Neuron (in vitro differentiated cells): Measurements from ENCODE around the gene STXBP5L.
"Not testable (repeated sequence)": the region's sequence is repeated elsewhere in the genome, so short reads cannot be mapped to it uniquely, and the experiment has no call there.

Experiments
- H2AFZ ChIP-seq: one replicate; pipeline ENCODE4 v1.6.1; 2013; ENCODE audit warnings: low read depth, mild to moderate bottlenecking, inconsistent platforms, low read length, moderate library complexity
- H3K27me3 ChIP-seq: one replicate; pipeline ENCODE4 v1.6.1; 2013; ENCODE audit warnings: low read length; ENCODE audit not compliant: insufficient read depth
- H3K36me3 ChIP-seq: one replicate; pipeline ENCODE4 v1.6.1; 2013; ENCODE audit warnings: low read length; ENCODE audit not compliant: insufficient read depth
- H3K4me1 ChIP-seq: one replicate; pipeline ENCODE4 v1.6.1; 2013; ENCODE audit warnings: low read length; ENCODE audit not compliant: insufficient read depth
- H3K4me3 ChIP-seq: 2 replicates; pipeline ENCODE4 v1.5.1; 2013; ENCODE audit warnings: mild to moderate bottlenecking, low read length, moderate library complexity
- H3K9me3 ChIP-seq: one replicate; pipeline ENCODE4 v1.6.1; 2013; ENCODE audit warnings: low read length

Gene STXBP5L

DNA sequence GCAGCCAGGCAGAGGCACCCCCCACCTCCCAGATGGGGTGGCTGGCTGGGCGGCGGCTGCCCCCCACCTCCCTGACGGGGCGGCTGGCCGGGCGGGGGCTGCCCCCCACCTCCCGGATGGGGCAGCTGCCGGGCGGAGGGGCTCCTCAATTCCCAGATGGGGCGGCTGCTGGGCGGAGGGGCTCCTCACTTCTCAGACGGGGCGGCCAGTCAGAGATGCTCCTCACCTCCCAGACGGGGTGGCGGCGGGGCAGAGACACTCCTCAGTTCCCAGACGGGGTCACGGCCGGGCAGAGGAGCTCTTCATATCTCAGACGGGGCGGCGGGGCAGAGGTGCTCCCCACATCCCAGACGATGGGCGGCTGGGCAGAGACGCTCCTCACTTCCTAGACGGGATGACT is 282.6 kb downstream of the STXBP5L start:
- not testable (repeated sequence) for H3K4me1 ChIP-seq, H2AFZ ChIP-seq, H3K9me3 ChIP-seq, H3K27me3 ChIP-seq, H3K36me3 ChIP-seq, H3K4me3 ChIP-seq

DNA sequence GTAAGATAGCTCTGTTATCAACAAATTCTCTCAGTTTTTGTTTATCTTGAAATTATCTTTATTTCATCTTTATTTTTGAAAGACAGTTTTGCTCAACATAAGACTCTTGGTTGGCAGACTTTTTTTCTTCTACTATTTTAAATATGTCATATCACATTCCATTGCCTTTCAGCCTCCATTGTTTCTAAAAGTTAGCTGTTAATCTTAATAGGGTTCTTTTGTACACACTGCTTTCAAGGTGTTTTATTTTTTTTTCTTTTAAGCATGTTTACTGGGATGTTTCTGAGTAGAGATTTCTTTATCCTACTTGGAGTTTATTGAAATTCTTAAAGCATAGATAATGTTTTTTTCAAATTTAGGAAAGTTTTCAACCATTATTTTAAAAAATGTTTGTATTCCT is 294.6 kb downstream of the STXBP5L start:
- Histone ChIP-seq H2AFZ (no peak overlapping the region), H3K4me1 (no peaks in the 10 kb centered on the region), H3K4me3 (no peak overlapping the region), H3K36me3 (no peaks in the 10 kb centered on the region), H3K9me3 (no peaks in the 10 kb centered on the region), H3K27me3 (no peaks in the 10 kb centered on the region)

DNA sequence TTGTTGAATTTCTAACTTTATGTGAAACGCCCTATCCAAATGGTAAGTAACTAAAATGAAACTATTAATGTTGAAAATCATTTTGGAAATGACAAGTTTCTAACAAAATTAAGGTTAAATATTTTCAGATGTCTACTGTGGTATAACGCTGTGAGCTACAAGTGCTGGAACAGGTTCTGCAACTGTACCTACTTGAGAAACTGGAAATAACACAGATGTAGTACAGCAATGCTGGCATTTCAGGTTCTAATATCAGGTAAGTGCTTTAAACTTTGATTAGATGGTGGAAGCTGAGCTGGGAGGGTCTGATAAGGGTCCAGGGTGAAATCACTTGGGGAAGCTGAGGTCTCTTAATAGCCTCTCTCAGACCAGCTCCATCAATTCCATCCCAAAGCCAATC is 315.1 kb downstream of the STXBP5L start:
- no peaks in the 10 kb centered on the region for H3K36me3 ChIP-seq
- no peaks in the 10 kb centered on the region for H3K9me3 ChIP-seq

DNA sequence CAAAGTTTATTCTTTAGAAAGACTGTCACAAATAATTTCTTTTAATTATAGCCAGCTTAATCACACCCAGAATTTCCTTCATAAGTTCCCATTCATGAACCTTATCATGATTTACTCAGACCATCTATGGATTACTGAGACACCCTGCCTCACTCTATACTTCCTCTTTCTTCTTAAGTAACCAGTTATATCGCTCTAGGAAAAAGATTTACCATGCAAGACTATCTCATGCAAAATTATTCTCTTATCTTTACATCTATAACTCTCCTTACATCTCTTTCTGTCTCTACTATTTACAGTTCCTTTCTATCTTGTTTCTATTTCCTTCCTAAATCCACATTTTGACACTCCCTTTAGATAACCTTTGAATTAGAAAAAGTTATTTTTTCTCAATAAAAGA is 321.0 kb downstream of the STXBP5L start:
- H3K27me3 ChIP-seq, result no peaks in the 10 kb centered on the region
- H3K4me1 ChIP-seq, result no peaks in the 10 kb centered on the region
- H3K36me3 ChIP-seq, result no peaks in the 10 kb centered on the region
- H3K4me3 ChIP-seq, result no peak overlapping the region
- no peaks in the 10 kb centered on the region for H3K9me3 ChIP-seq
- H2AFZ ChIP-seq, result no peak overlapping the region

More for the DNA sequence above, 315.1 kb downstream of the STXBP5L start:
- H3K4me3 ChIP-seq, result no peak overlapping the region
- no peaks in the 10 kb centered on the region for H3K27me3 ChIP-seq
- H2AFZ ChIP-seq, result no peak overlapping the region
- no peaks in the 10 kb centered on the region for H3K4me1 ChIP-seq

DNA sequence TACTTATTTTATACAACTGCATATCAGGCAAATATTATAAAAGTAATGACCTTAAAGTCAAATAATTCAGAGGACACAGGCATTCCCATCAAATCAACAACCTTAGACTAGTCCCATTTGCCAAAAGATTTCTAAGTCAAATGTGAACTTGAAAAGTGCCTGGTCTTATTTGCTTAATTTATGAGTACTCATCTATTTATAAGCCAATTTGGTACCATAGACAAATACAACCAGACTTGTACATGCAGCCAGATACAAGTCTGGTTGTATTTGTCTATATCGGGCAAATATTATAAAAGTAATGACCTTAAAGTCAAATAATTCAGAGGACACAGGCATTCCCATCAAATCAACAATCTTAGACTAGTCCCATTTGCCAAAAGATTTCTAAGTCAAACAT is 322.2 kb downstream of the STXBP5L start:
- not testable (repeated sequence) for H3K27me3 ChIP-seq, H3K4me1 ChIP-seq, H3K9me3 ChIP-seq, H3K4me3 ChIP-seq, H3K36me3 ChIP-seq, H2AFZ ChIP-seq

DNA sequence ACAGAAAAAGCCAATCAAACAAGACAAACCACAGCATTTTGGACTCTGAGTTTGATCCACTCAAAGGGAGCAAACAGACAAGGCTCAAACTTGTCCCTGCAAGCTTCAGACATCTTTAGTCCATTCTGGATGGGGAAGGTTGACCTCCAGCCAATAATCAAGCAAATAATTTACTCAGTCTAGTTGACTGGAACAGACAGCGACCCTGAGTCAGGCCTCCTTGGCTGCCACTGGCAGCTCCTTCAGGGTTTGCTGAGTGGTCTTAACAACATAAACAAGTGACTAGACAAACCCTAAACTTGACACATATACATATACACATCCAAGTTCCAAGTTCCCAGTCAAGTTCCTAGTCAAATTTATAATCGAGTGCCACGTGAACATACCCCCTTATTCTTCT is 323.9 kb downstream of the STXBP5L start:
- no peaks in the 10 kb centered on the region for H3K27me3 ChIP-seq
- H3K36me3 ChIP-seq, result no peaks in the 10 kb centered on the region
- H3K9me3 ChIP-seq, result no peaks in the 10 kb centered on the region
- no peaks in the 10 kb centered on the region for H3K4me1 ChIP-seq
- H3K4me3 ChIP-seq, result no peak overlapping the region
- H2AFZ ChIP-seq, result no peak overlapping the region

DNA sequence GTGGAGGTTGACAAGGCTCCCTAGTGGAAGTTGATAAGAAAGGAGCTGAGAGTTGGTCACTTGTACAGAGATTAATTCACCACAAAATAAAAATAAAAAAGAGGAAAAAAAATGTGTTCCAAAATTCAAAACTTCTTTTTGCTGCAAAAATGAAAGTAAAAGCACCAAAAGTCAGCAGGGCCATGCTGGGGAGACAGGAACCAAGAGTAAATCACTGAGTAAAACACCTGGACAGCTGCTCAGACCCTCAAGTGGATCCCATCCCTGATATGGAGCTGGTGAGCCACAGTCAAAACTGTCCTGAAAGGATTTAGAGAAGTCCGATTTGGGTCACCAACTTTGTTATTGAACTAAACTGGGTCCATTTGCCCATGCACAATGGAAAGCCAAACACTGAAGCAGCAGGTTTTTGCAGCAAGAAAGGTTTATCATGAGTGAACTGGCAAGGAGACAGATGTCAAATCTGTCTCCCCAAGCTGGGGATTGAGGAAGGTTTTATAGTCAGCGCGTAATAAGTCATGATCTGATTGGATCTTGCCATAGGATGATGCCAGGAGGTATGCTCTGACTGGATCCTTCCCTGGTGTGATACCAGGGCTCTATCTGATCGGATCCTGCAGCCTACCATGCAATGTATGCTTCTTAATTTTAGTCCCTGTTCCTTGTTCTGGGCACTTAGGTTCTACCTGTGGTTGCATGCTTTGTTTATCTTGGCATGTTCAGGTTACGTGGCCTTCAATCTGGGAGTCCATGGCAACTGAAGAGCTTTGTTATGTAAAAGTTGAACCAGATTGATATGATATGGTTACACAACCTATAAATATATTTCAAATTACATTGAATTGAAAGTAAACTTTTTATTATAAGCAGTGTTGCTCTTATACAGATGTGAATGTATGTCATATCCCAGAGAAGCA is 324.6 kb downstream of the STXBP5L start:
- no peak overlapping the region for H2AFZ ChIP-seq
- no peaks in the 10 kb centered on the region for H3K9me3 ChIP-seq
- no peaks in the 10 kb centered on the region for H3K4me1 ChIP-seq
- no peak overlapping the region for H3K4me3 ChIP-seq
- H3K36me3 ChIP-seq, result no peaks in the 10 kb centered on the region
- H3K27me3 ChIP-seq, result no peaks in the 10 kb centered on the region

DNA sequence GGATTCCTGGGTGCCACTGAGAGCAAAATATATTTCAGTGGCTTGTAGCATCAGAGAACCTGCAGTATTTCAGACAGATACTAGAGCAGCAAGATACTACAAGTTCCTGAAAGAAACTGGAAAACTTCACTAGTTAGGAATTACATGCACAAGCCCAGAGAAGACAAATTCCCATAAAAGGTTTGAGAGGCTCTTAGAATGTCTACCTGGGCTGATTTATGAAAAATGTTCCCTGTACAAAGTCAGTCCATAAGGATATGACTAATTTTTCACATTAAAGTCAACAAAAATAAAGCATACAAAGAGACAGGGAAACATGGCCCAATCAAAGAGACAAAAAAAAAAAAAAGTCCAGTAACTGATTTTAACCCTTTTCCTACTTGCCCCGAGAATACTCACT is 335.2 kb downstream of the STXBP5L start:
- H3K27me3 ChIP-seq, result no peaks in the 10 kb centered on the region

DNA sequence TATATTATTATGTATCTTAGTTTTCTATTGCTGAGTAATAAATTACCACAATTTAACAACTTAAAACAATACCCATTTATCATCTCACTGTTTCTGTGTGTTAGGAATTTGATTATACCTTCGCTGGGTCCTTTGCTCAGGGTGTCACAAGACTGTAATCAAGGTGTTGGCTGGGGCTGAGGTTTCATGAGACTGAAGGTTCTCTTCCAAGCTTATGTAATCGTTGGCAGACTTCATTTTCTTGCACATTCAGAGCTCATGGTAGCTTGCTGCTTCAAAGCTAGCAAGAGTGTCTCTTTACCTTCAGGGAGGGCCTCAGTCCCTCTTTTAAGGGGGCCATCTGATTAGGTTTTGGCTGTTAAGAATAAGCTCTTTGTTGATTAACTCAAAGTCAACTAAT is 344.7 kb downstream of the STXBP5L start:
- H3K4me3 ChIP-seq, result no peak overlapping the region
- H3K36me3 ChIP-seq, result no peaks in the 10 kb centered on the region
- H2AFZ ChIP-seq, result no peak overlapping the region
- H3K4me1 ChIP-seq, result no peaks in the 10 kb centered on the region
- no peaks in the 10 kb centered on the region for H3K9me3 ChIP-seq
- H3K27me3 ChIP-seq, result no peaks in the 10 kb centered on the region

More for the DNA sequence above, 335.2 kb downstream of the STXBP5L start:
- H3K36me3 ChIP-seq, result no peaks in the 10 kb centered on the region
- H3K4me1 ChIP-seq, result peaks cover 14% of the 10 kb centered on the region
- no peaks in the 10 kb centered on the region for H3K9me3 ChIP-seq
- no peak overlapping the region for H3K4me3 ChIP-seq
- H2AFZ ChIP-seq, result no peak overlapping the region

DNA sequence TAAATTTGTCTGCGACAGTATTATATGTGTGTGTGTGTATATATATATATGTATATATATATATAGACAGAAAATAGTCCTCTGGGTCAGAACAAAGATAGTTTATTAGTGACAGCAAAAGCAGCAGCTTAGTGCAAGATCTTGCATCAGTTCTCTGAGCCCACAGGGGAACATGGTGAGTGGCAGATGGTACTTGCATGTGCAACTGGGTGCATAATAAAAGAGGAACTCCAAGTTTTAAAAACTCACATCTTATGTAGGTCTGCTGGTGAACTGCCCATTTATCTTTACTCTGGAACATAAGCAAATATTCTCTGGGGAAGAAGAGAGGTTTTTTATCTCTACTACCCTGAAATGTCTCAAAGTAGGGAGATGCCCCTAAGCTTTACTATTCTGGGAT is 361.4 kb downstream of the STXBP5L start:
- Histone ChIP-seq H3K4me3 (no peak overlapping the region), H3K27me3 (no peaks in the 10 kb centered on the region), H3K9me3 (peaks cover 4% of the 10 kb centered on the region), H2AFZ (no peak overlapping the region), H3K4me1 (no peaks in the 10 kb centered on the region), H3K36me3 (no peaks in the 10 kb centered on the region)

DNA sequence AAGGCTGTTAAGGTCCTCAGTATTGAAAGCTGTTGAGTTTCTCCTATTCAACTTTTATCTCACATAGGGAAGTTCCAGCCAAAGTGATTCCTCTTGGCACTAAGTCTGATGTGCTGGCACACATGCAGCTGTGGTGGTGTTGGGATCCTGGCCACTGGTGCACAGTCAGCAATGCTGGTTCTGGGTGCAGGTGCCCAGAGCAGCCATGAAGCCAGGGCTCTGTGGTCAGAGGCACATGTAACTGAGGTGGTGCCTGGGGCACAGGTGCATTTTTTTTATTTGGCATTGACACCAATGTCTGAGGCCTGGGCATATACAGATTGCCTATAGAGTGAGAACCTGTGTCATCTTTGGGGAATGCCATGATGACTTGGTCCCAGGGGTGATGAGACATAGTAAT is 366.4 kb downstream of the STXBP5L start:
- Histone ChIP-seq H3K27me3 (no peaks in the 10 kb centered on the region), H3K4me3 (no peak overlapping the region), H3K9me3 (peaks cover 7% of the 10 kb centered on the region), H2AFZ (no peak overlapping the region), H3K36me3 (no peaks in the 10 kb centered on the region), H3K4me1 (no peaks in the 10 kb centered on the region)

DNA sequence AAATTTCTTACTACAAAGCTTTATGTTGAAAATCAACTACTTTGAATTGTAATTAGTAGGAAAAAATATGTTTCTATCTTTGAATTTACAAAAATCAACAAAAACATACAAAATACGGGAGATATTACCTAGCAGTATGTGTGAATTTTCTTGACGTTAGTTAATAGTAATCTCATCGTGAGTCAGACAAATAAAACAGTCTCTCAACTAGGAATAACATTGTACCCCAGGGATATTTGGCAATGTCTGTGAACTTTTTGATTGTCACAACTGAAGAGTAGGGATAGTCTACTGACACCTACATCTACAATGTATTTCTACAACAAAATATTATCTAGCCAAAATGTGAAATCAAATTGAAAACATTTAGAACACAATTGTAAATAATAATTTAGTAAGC is 387.4 kb downstream of the STXBP5L start:
- Histone ChIP-seq H3K9me3 (no peaks in the 10 kb centered on the region), H3K36me3 (no peaks in the 10 kb centered on the region), H2AFZ (no peak overlapping the region), H3K27me3 (no peaks in the 10 kb centered on the region), H3K4me1 (no peaks in the 10 kb centered on the region), H3K4me3 (no peak overlapping the region)

DNA sequence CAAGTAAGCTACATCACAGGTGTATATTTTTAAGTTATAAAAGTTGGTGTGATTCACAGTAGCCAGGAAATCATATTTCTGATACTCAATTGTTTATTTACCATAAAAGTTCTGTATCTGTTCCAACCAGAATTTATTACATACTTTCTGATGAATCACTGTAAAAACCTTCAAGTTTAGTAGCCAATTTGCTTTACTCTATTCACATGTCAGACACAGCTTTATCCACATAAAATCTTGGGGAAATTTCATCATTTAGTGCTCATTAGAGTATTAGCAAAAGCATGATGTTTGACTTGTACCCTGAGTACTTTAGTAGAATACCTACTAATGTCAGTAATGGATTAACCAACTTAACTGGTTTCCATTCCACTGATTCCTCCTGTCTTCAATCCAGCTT is 388.0 kb downstream of the STXBP5L start:
- Histone ChIP-seq H3K4me1 (no peaks in the 10 kb centered on the region), H2AFZ (no peak overlapping the region), H3K4me3 (no peak overlapping the region), H3K9me3 (no peaks in the 10 kb centered on the region), H3K36me3 (no peaks in the 10 kb centered on the region), H3K27me3 (no peaks in the 10 kb centered on the region)

DNA sequence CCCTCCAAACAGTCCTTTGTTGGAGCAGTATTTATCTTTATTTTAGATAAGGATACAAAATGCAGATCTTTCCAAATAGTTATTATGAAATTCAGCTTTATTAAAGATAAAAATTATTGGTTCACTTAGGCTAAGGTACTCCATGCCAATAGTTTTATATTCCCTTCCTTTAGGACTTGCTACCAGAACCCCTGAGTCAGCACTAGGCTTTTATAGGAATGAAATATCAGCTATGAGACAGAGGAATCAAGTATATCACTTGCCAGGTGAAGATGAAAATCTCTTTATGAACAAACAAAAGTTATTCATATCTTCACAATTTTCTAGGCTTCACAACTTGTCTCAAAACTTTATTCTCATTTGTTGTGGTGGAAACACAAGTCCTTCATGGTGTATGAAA is 416.3 kb downstream of the STXBP5L start:
- no peak overlapping the region for H3K4me3 ChIP-seq
- no peaks in the 10 kb centered on the region for H3K9me3 ChIP-seq
- H3K4me1 ChIP-seq, result no peaks in the 10 kb centered on the region
- no peak overlapping the region for H2AFZ ChIP-seq
- H3K36me3 ChIP-seq, result no peaks in the 10 kb centered on the region
- H3K27me3 ChIP-seq, result no peaks in the 10 kb centered on the region
